ENCODE measurements around the gene DGKI. TPM values are rescaled to one million over a fixed set of nuclear protein-coding genes. Genes with fewer than 3 reads are reported as not detected.

Gene DGKI
- total and polyA plus RNA-seq, 2 of the 4 experiments (the other 2 are of a cell fraction), result 3.9 to 15.8 TPM

DNA sequence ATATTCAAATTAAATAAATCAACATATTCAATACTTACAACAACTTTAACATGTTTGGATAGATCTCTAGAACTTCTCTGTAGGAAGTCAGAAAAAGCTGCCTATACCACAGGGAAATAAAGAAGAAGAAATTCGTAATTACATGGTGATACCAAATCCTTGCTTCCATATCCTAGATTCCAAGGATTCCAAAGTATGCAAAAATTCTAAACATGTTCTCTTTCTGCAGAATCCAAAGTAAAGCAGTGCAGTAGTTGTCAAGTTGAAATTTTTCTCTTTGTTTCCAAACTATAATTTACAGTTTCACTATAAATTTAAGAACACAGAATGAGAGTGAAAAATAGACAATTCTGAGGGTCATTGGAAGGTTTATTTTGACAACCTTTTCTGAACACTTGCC lies 269.6 kb downstream of the DGKI start:
- peak; percentile 68 for ATAC-seq (ENCODE audit: low read depth)
- H3K36me3 ChIP-seq (ENCODE audit: control insufficient read depth, insufficient read depth, low read length), result no peaks in the 10 kb centered on the region; the same call in 1 of the 2 replicates
- no peak overlapping the region for H3K4me3 ChIP-seq (ENCODE audit: insufficient read depth, low read depth, low read length)
- H2AFZ ChIP-seq (replicated peaks; ENCODE audit: low read length, poor library complexity), result no peak overlapping the region
- peak overlapping the region; percentile 95; the same call in 1 of the 2 replicates for H3K4ac ChIP-seq (ENCODE audit: low read depth, low read length)
- H3K4me1 ChIP-seq (ENCODE audit: control insufficient read depth, insufficient read depth, low read length), result peaks cover 16% of the 10 kb centered on the region; the same call in 1 of the 2 replicates
- peak overlapping the region; percentile 84; the same call in 1 of the 2 replicates for H4K5ac ChIP-seq (ENCODE audit: low read depth, low read length)
- H4K91ac ChIP-seq (ENCODE audit: insufficient read depth, low read depth, low read length), result peak overlapping the region; percentile 97
- intact Hi-C loops (cut with micrococcal nuclease) (loop anchor here (5.0 kb wide), 1 partner anchor 40 kb away; no protein-coding TSS in a partner anchor), in situ Hi-C loops (cut with MboI; ENCODE audit: low sequenced_read_pairs) (loop anchor here (25.0 kb wide), 1 partner anchor 1165 kb away; no protein-coding TSS in a partner anchor), dilution Hi-C loops (cut with HindIII; ENCODE audit: low sequenced_read_pairs, unreplicated experiment) (no loop called here)
- peak overlapping the region; percentile 88 to 95 for H4K8ac ChIP-seq (ENCODE audit: low read depth in 2 of 2, low read length in 2 of 2)
- H3K56ac ChIP-seq (ENCODE audit: extremely low read depth, insufficient read depth, low read length), result peak overlapping the region; percentile 55
- H2BK15ac ChIP-seq (ENCODE audit: low read depth, low read length), result peak overlapping the region; percentile 98; the same call in 2 of the 3 replicates
- H3K23ac ChIP-seq (ENCODE audit: low read depth, low read length), result peak overlapping the region; percentile 79; the same call in 1 of the 2 replicates
- H4K20me1 ChIP-seq (ENCODE audit: insufficient read depth, low read length), result no peaks in the 10 kb centered on the region
- no peak overlapping the region for H2AK5ac ChIP-seq (ENCODE audit: low read depth, low read length)
- peak overlapping the region; percentile 39; the same call in 1 of the 2 replicates for H3K14ac ChIP-seq (replicated peaks; ENCODE audit: low read depth, low read length)
- peak overlapping the region; percentile 97 for H2BK5ac ChIP-seq (ENCODE audit: low read depth, low read length, poor library complexity, severe bottlenecking)
- H3K79me1 ChIP-seq (ENCODE audit: low read depth in 1 of 2, low read length in 2 of 2), result peaks cover 5 to 10% of the 10 kb centered on the region in 2 experiments; a peak in 3 of 4 replicates
- H2BK20ac ChIP-seq (ENCODE audit: low read depth, low read length), result peak overlapping the region; percentile 99
- peaks cover 7% of the 10 kb centered on the region for H3K9me1 ChIP-seq (ENCODE audit: insufficient read depth, low read length)
- peak overlapping the region; percentile 76 for H3K18ac ChIP-seq (ENCODE audit: low read depth, low read length)
- CTCF ChIA-PET, result no interaction called here
- TF ChIP-seq MXI1 (IDR thresholded peaks at IDR 0.05; ENCODE audit: borderline replicate concordance, low read depth, low read length), result no peak
- no peak for TF ChIP-seq RFX5 (IDR thresholded peaks at IDR 0.05; ENCODE audit: low read depth, low read length)
- no peak for TF ChIP-seq NFE2L2 (IDR thresholded peaks at IDR 0.05; ENCODE audit: low read depth, low read length)
- no peak for TF ChIP-seq RAD21 (IDR thresholded peaks at IDR 0.05; ENCODE audit: low read length)
- TF ChIP-seq CHD1 (IDR thresholded peaks at IDR 0.05; ENCODE audit: low read depth, low read length), result no peak
- TF ChIP-seq SMC3 (IDR thresholded peaks at IDR 0.05; ENCODE audit: low read depth, low read length), result no peak
- no peak for TF ChIP-seq CEBPB (IDR thresholded peaks at IDR 0.05; ENCODE audit: low read depth, low read length)
- TF ChIP-seq POLR2A (IDR thresholded peaks at IDR 0.05; ENCODE audit: low read depth, low read length), result no peak
- TF ChIP-seq, protein P1, sequence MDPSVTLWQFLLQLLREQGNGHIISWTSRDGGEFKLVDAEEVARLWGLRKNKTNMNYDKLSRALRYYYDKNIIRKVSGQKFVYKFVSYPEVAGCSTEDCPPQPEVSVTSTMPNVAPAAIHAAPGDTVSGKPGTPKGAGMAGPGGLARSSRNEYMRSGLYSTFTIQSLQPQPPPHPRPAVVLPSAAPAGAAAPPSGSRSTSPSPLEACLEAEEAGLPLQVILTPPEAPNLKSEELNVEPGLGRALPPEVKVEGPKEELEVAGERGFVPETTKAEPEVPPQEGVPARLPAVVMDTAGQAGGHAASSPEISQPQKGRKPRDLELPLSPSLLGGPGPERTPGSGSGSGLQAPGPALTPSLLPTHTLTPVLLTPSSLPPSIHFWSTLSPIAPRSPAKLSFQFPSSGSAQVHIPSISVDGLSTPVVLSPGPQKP (IDR thresholded peaks at IDR 0.05; ENCODE audit: borderline replicate concordance, low read depth, low read length), result no peak
- no peak for TF ChIP-seq BHLHE40 (IDR thresholded peaks at IDR 0.05; ENCODE audit: low read depth, low read length)
- TF ChIP-seq, protein P2, sequence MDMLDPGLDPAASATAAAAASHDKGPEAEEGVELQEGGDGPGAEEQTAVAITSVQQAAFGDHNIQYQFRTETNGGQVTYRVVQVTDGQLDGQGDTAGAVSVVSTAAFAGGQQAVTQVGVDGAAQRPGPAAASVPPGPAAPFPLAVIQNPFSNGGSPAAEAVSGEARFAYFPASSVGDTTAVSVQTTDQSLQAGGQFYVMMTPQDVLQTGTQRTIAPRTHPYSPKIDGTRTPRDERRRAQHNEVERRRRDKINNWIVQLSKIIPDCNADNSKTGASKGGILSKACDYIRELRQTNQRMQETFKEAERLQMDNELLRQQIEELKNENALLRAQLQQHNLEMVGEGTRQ (IDR thresholded peaks at IDR 0.05; ENCODE audit: low read depth, low read length), result no peak
- no peak for TF ChIP-seq RCOR1 (IDR thresholded peaks at IDR 0.05; ENCODE audit: insufficient replicate concordance, low read length)
- TF ChIP-seq MAFK (IDR thresholded peaks at IDR 0.05; ENCODE audit: low read depth, low read length), result no peak; the same call in 1 of the 2 replicates
- no peak for TF ChIP-seq FOS (IDR thresholded peaks at IDR 0.05; ENCODE audit: low read depth, low read length)
- TF ChIP-seq, protein P3, sequence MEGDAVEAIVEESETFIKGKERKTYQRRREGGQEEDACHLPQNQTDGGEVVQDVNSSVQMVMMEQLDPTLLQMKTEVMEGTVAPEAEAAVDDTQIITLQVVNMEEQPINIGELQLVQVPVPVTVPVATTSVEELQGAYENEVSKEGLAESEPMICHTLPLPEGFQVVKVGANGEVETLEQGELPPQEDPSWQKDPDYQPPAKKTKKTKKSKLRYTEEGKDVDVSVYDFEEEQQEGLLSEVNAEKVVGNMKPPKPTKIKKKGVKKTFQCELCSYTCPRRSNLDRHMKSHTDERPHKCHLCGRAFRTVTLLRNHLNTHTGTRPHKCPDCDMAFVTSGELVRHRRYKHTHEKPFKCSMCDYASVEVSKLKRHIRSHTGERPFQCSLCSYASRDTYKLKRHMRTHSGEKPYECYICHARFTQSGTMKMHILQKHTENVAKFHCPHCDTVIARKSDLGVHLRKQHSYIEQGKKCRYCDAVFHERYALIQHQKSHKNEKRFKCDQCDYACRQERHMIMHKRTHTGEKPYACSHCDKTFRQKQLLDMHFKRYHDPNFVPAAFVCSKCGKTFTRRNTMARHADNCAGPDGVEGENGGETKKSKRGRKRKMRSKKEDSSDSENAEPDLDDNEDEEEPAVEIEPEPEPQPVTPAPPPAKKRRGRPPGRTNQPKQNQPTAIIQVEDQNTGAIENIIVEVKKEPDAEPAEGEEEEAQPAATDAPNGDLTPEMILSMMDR (conservative IDR thresholded peaks at IDR 0.05; ENCODE audit: low read depth, low read length), result no peak
- TF ChIP-seq MAZ (IDR thresholded peaks at IDR 0.05; ENCODE audit: borderline replicate concordance, low read depth, low read length), result no peak
- no peaks in the 10 kb centered on the region for H3K9me3 ChIP-seq (ENCODE audit: control insufficient read depth, insufficient read depth, low read length)
- WGBS, 2 experiments (ENCODE audit: extremely low coverage in 2 of 2, insufficient read length in 1 of 2), result no CpG with 5 or more reads among the region's 1 CpG
- no peak overlapping the region for H2AK9ac ChIP-seq (replicated peaks; ENCODE audit: low read depth, low read length, poor library complexity)
- no peaks in the 10 kb centered on the region for H3K27me3 ChIP-seq (ENCODE audit: control insufficient read depth, insufficient read depth, low read length)
- H3K9ac ChIP-seq (ENCODE audit: low read depth, low read length), result no peak overlapping the region; the same call in 1 of the 2 replicates
- no peak for DNase-seq
- POLR2A ChIA-PET (ENCODE audit: unreplicated experiment), result interaction anchor here (0.6 kb wide), 1 partner anchor 455 kb away, joined by 3 read pairs; no protein-coding TSS in a partner anchor
- no TSS peak for BruUV-seq (replicated peaks)
- no peak overlapping the region; the same call in 1 of the 2 replicates for H3K4me2 ChIP-seq (ENCODE audit: low read depth, low read length)
- peak overlapping the region; percentile 60; the same call in 1 of the 2 replicates for H3K27ac ChIP-seq (ENCODE audit: insufficient read depth, low read length)
- H2BK120ac ChIP-seq (ENCODE audit: low read depth, low read length), result peak overlapping the region; percentile 99
